KMS-11 (cell line): Measurements from ENCODE around the gene COLEC12.

Experiments
- H2AFZ ChIP-seq: fragments of 200-600 bp; sonication (generic); 2 replicates; pipeline ENCODE4 v1.6.1; 2016; ENCODE audit warnings: antibody characterized with exemption, mixed run types, low read depth
- H3K27ac ChIP-seq: fragments of 200-600 bp; sonication (generic); 2 replicates; pipeline ENCODE4 v1.6.1; 2016; ENCODE audit warnings: mild to moderate bottlenecking, mixed run types
- H3K27me3 ChIP-seq: fragments of 200-600 bp; sonication (generic); 2 replicates; pipeline ENCODE4 v1.6.1; 2017; ENCODE audit warnings: mild to moderate bottlenecking, low read depth, mixed run types, moderate library complexity; ENCODE audit not compliant: insufficient read depth
- H3K36me3 ChIP-seq: fragments of 200-600 bp; sonication (generic); 2 replicates; pipeline ENCODE4 v1.6.1; 2017; ENCODE audit warnings: mild to moderate bottlenecking, mixed run types; ENCODE audit not compliant: insufficient read depth
- H3K4me1 ChIP-seq: fragments of 200-600 bp; sonication (generic); 2 replicates; pipeline ENCODE4 v1.6.1; 2016; ENCODE audit warnings: mild to moderate bottlenecking, low read depth, mixed run types; ENCODE audit not compliant: poor library complexity, severe bottlenecking
- H3K4me2 ChIP-seq: fragments of 200-600 bp; sonication (generic); 2 replicates; pipeline ENCODE4 v1.7.0; 2016; ENCODE audit warnings: mild to moderate bottlenecking, mixed run types
- H3K4me3 ChIP-seq: fragments of 200-600 bp; sonication (generic); IDR thresholded peaks from 2 replicates; pipeline ENCODE4 v1.6.1; 2017; ENCODE audit warnings: low read depth, low read length, mixed read lengths; ENCODE audit not compliant: insufficient read depth
- H3K79me2 ChIP-seq: fragments of 200-600 bp; sonication (generic); 2 replicates; pipeline ENCODE4 v1.6.1; 2016; ENCODE audit warnings: low read depth, mixed run types; ENCODE audit not compliant: insufficient read depth
- H3K9ac ChIP-seq: fragments of 200-600 bp; sonication (generic); 2 replicates; pipeline ENCODE4 v1.6.1; 2016; ENCODE audit warnings: mild to moderate bottlenecking, mixed run types
- H4K20me1 ChIP-seq: fragments of 200-600 bp; sonication (generic); 2 replicates; pipeline ENCODE4 v1.6.1; 2016; ENCODE audit warnings: mild to moderate bottlenecking, mixed run types; ENCODE audit not compliant: insufficient read depth
- CTCF ChIP-seq: fragments of 200-600 bp; sonication (generic); conservative IDR thresholded peaks from 2 replicates; pipeline ENCODE4 v1.6.1; 2017; ENCODE audit warnings: low read depth, mild to moderate bottlenecking, antibody characterized with exemption, low read length, moderate library complexity, mixed read lengths

COLEC12 gene

GRCh38 chr18:421247-422155 is 79.0 kb downstream of the COLEC12 start:
- no peak overlapping the region for H3K9ac ChIP-seq
- no peaks in the 10 kb centered on the region for H3K79me2 ChIP-seq
- H4K20me1 ChIP-seq: no peaks in the 10 kb centered on the region
- H3K36me3 ChIP-seq: no peaks in the 10 kb centered on the region
- H2AFZ ChIP-seq: no peak overlapping the region
- H3K27me3 ChIP-seq: no peaks in the 10 kb centered on the region
- no peaks in the 10 kb centered on the region for H3K4me1 ChIP-seq
- H3K4me2 ChIP-seq: no peak overlapping the region
- no peak for TF ChIP-seq CTCF
- H3K27ac ChIP-seq: no peak overlapping the region
- H3K4me3 ChIP-seq: no peak overlapping the region

GRCh38 chr18:420661-421246 is 79.7 kb downstream of the COLEC12 start:
- Histone ChIP-seq H3K36me3 (no peaks in the 10 kb centered on the region), H3K4me1 (no peaks in the 10 kb centered on the region), H3K9ac (no peak overlapping the region), H4K20me1 (no peaks in the 10 kb centered on the region), H3K27me3 (no peaks in the 10 kb centered on the region), H3K4me3 (no peak overlapping the region), H3K79me2 (no peaks in the 10 kb centered on the region), H3K4me2 (no peak overlapping the region), H2AFZ (no peak overlapping the region), H3K27ac (no peak overlapping the region)
- TF ChIP-seq CTCF: no peak

- Histone ChIP-seq H3K36me3 (no peaks in the 10 kb centered on the region), H3K79me2 (no peaks in the 10 kb centered on the region), H3K9ac (no peak overlapping the region), H3K4me3 (no peak overlapping the region), H3K4me2 (no peak overlapping the region), H2AFZ (no peak overlapping the region), H3K4me1 (no peaks in the 10 kb centered on the region), H3K27me3 (no peaks in the 10 kb centered on the region), H4K20me1 (no peaks in the 10 kb centered on the region), H3K27ac (no peak overlapping the region)
- TF ChIP-seq CTCF: no peak
Measured at GRCh38 chr18:419541-420175, 80.8 kb downstream of the COLEC12 start.

GRCh38 chr18:417495-417894 is 83.0 kb downstream of the COLEC12 start:
- Histone ChIP-seq H3K27ac (no peak overlapping the region), H3K36me3 (no peaks in the 10 kb centered on the region), H3K27me3 (no peaks in the 10 kb centered on the region), H3K4me1 (no peaks in the 10 kb centered on the region), H3K79me2 (no peaks in the 10 kb centered on the region), H3K4me2 (no peak overlapping the region), H3K4me3 (no peak overlapping the region), H2AFZ (no peak overlapping the region), H3K9ac (no peak overlapping the region), H4K20me1 (no peaks in the 10 kb centered on the region)
- TF ChIP-seq CTCF: no peak
